ENCODE measurements around the gene NBPF1. TPM values are rescaled to one million over a fixed set of nuclear protein-coding genes. Genes with fewer than 3 reads are reported as not detected.
A peak's percentile ranks its signal among the peaks of the same experiment; 100 is the strongest.
"Not testable (repeated sequence)": the region's sequence is repeated elsewhere in the genome, so short reads cannot be mapped to it uniquely, and the experiment has no call there.

Gene NBPF1
- total and polyA plus RNA-seq, 9 of the 15 experiments (the other 6 are each of a cell fraction or from before 2014, with no cell fraction given): 5.2 to 42.6 (median 24.1) TPM

GRCh38 chr1:16514107-16515055, 99.0 kb downstream of the NBPF1 start, which contains the start of gene RNU1-1 (continued):
- TF ChIP-seq ATF3 (IDR thresholded peaks at IDR 0.05) (peak; percentile 48; the same call in 1 of the 2 replicates), MTA3 (IDR thresholded peaks at IDR 0.05; ENCODE audit: borderline replicate concordance) (peak; percentile 87), MBD2 (IDR thresholded peaks at IDR 0.05; ENCODE audit: borderline replicate concordance, low read depth) (peak; percentile 68; the same call in 1 of the 2 replicates), E2F6 (IDR thresholded peaks at IDR 0.05; ENCODE audit: borderline replicate concordance in 1 of 2, extremely low read depth in 1 of 2, insufficient read depth in 1 of 2, insufficient read length in 1 of 2, low read depth in 1 of 2, low read length in 1 of 2, poor library complexity in 1 of 2, severe bottlenecking in 1 of 2) (peak in 1 of 2 experiments; percentile 21), TAF1 (IDR thresholded peaks at IDR 0.05; ENCODE audit: control insufficient read depth, extremely low read depth, insufficient read depth, low read length, severe bottlenecking) (peak; percentile 24), ZNF589 (CRISPR knock-in tag; IDR thresholded peaks at IDR 0.05; ENCODE audit: low read depth) (0 out of 2 replicates have a peak, but pooled peaks have one; percentile 58), MEIS2 (IDR thresholded peaks at IDR 0.05; ENCODE audit: partially characterized antibody) (peak; percentile 46), GTF2B (IDR thresholded peaks at IDR 0.05; ENCODE audit: extremely low read depth, insufficient read length) (peak; percentile 65), ZNF318 (IDR thresholded peaks at IDR 0.05; ENCODE audit: borderline replicate concordance in 1 of 2, low read depth in 1 of 2) (peak in 1 of 2 experiments; percentile 88; a peak in 2 of 4 replicates), TOE1 (CRISPR knock-in tag; IDR thresholded peaks at IDR 0.05; ENCODE audit: borderline replicate concordance, low read depth) (0 out of 2 replicates have a peak, but pooled peaks have one; percentile 14), GTF2F1 (IDR thresholded peaks at IDR 0.05; ENCODE audit: low read depth, low read length) (peak; percentile 96)
- TF ChIP-seq ATF3 (CRISPR knock-in tag; conservative IDR thresholded peaks at IDR 0.05); TOE1 (IDR thresholded peaks at IDR 0.05; ENCODE audit: borderline replicate concordance): not testable (repeated sequence)
